Activated CD8-positive, alpha-beta memory T cell treated with anti-CD3 and anti-CD28 coated beads, Interleukin-2, amount 10 ng/mL, durations not matched to agents 7 days and 5 days (primary cell): ENCODE results near the gene COX6B2. TPM values are rescaled to one million over a fixed set of nuclear protein-coding genes. Genes with fewer than 3 reads are reported as not detected.
A peak's percentile ranks its signal among the peaks of the same experiment; 100 is the strongest.

Experiments
- ATAC-seq: fragments of 150-1000 bp; cut with Tn5 transposase; one replicate; pipeline ENCODE4 v1.10.0; 2021; ENCODE audit warnings: moderate library complexity
- CTCF ChIA-PET: fragments of 350-600 bp; sonication (Branson Sonifier 250); formaldehyde crosslinking; loops from one replicate; lab custom pipeline; 2021; ENCODE audit warnings: antibody characterized with exemption; lab: Charles Lee
- DNase-seq: peaks from one replicate; pipeline ENCODE4 v3.0.0-alpha.2; 2020
- H3K27ac Mint-ChIP-seq: one replicate; pipeline ENCODE4 v1.8.0; 2021; ENCODE audit warnings: mild to moderate bottlenecking, mixed read lengths
- H3K27me3 Mint-ChIP-seq: one replicate; pipeline ENCODE4 v1.8.0; 2021; ENCODE audit warnings: mixed read lengths
- H3K36me3 Mint-ChIP-seq: one replicate; pipeline ENCODE4 v1.8.0; 2021; ENCODE audit warnings: mild to moderate bottlenecking, mixed read lengths
- H3K4me1 Mint-ChIP-seq: one replicate; pipeline ENCODE4 v1.8.0; 2021; ENCODE audit warnings: mixed read lengths
- H3K4me3 Mint-ChIP-seq: one replicate; pipeline ENCODE4 v1.8.0; 2021; ENCODE audit warnings: mild to moderate bottlenecking, moderate library complexity, mixed read lengths
- H3K9me3 Mint-ChIP-seq: one replicate; pipeline ENCODE4 v1.8.0; 2022; ENCODE audit warnings: low read depth, mixed read lengths
- total RNA-seq, 2 experiments: library from RNA; stranded (reverse); gene quantifications; one replicate each; pipeline ENCODE4 v1.2.3, GENCODE V29; 2021

COX6B2 gene
- total RNA-seq, 2 experiments from 2014 or later: 0.19 to 2.0 TPM

GRCh38 chr19:55387736-55388497, 33.4 kb upstream of the COX6B2 start:
- ATAC-seq: no peak
- no peak for DNase-seq
- Mint-ChIP-seq H3K27me3 (no peaks in the 10 kb centered on the region), H3K9me3 (no peaks in the 10 kb centered on the region), H3K27ac (peak overlapping the region; percentile 96), H3K4me1 (peaks cover 45% of the 10 kb centered on the region), H3K36me3 (peaks cover 43% of the 10 kb centered on the region), H3K4me3 (peak overlapping the region; percentile 96)
- CTCF ChIA-PET: interaction anchor here (1.0 to 2.0 kb wide), 7 partner anchors 16 to 222 kb away, joined by 3 to 10 read pairs (median 5); partner anchors contain the start of genes DNAAF3 and KMT5C

DNA sequence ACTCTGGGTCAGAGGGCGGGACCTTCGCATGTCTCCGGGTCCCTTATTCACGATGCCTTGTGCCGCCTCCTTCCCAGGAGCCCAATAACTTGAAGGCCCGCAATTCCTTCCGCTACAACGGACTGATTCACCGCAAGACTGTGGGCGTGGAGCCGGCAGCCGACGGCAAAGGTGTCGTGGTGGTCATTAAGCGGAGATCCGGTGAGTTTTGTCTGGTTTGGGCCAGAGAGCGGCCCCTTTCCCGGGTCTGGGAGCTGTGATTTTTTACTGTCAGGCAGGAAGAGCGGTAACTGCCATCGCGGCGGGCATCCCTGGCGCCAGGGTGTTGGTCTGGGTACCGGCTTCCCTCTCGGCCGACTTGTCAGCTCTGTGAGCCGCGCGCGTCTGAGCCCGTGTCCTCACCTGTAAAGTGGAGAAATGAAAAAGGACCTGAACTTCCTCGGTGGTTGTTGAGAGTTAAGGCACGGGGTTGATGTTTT, 32.0 kb upstream of the COX6B2 start:
- H3K4me1 Mint-ChIP-seq: peaks cover 59% of the 10 kb centered on the region
- no peaks in the 10 kb centered on the region for H3K27me3 Mint-ChIP-seq
- H3K9me3 Mint-ChIP-seq: no peaks in the 10 kb centered on the region
- ATAC-seq: no peak
- peak overlapping the region; percentile 96 for H3K4me3 Mint-ChIP-seq
- DNase-seq: no peak
- H3K36me3 Mint-ChIP-seq: peaks cover 53% of the 10 kb centered on the region
- CTCF ChIA-PET: interaction anchor here (2.0 kb wide), 2 partner anchors 48 to 118 kb away, joined by 5 to 10 read pairs; partner anchors contain the start of gene KMT5C
- H3K27ac Mint-ChIP-seq: peak overlapping the region; percentile 96

DNA sequence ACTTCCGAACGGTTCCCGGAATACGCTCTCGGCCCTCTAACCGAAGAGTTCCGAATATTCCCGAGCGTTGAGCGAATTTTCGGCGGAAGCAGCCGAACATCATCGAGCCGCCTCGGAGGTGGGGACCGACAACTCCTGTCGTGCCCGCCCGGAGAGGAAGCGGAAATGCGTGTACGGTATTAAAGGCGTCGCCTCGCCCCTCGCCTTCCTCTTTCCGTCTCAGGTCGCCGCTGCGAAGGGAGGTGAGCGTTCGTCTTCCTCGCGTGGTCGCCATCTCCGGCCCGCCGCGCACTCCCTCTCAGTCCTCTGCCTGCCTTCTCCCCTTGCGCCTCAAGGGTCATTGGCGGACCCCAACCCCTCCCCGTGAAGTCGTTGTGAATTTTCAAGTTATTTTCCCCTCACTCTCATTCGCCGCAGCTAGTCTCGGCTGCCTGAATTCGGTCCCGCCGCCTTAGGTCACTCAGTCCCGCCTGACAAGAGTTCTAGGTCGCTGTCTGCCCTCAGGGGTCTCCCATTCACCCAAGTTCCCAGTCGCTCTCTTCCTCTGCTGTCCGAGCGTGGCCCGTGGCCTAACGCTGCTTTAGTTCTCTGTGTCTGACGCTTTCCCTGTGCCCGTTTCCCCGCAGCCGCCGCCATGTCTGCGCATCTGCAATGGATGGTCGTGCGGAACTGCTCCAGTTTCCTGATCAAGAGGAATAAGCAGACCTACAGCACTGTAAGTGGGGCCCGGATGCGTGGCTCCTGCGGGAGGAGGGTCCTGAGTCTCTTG, 31.4 kb upstream of the COX6B2 start, which contains the start of gene RPL28:
Gene RPL28 (plus strand): TSS at position 209 of the 769 bp plus-strand sequence. CDS start 426 bp downstream, at position 635.
- Mint-ChIP-seq H3K4me3 (peak within 1 kb of the TSS; percentile 96), H3K4me1 (peaks cover 61% of the 10 kb centered on the region), H3K36me3 (peaks cover 53% of the 10 kb centered on the region), H3K27me3 (no peaks in the 10 kb centered on the region), H3K9me3 (no peaks in the 10 kb centered on the region), H3K27ac (peak within 1 kb of the TSS; percentile 96)
- CTCF ChIA-PET: interaction anchor here (2.0 kb wide), 1 partner anchor 118 kb away, joined by 10 read pairs; no protein-coding TSS in a partner anchor
- DNase-seq (peak; percentile 99), ATAC-seq (peak; percentile 72)

DNA sequence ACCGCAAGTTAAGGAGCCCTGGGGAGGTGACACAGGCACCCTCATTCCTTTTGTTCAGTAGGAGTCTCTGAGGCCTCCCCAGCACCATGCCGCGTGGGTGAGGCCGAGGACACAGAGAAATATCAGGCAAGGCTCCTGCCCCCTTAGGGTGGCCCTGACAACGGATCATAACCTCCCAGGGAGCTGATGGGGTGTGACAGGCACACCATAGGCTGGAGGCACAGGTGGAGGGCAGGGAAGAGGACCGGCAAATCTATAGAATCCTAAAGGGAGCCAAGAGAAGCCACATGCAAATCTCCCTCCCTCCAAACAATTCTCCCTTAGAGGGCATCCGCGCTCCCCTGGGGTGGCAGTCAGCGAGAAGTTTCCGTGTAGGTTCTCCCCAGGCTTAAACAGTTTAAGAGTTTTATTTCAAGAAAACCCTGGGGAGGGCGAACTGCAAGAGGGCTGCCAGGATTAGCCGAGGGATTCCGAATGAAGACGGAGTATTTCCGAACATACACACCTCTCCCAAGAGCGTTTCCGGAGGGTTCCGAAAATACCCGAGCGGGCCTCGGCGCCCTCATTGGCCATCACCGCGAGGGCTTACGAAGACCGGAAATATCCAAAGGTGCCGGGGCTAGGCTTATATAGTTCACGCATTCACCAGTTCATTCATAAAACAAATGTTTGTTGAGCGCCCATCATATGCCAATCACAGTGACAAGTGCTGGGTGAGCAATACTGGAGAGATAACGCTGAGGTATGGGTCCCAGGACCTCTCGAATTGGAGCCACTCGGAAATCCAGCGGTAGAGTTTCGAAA, 30.6 kb upstream of the COX6B2 start:
- DNase-seq (peak; percentile 99), ATAC-seq (peak; percentile 80)
- H3K9me3 Mint-ChIP-seq: no peaks in the 10 kb centered on the region
- peak overlapping the region; percentile 96 for H3K4me3 Mint-ChIP-seq
- H3K27ac Mint-ChIP-seq: peak overlapping the region; percentile 96
- peaks cover 58% of the 10 kb centered on the region for H3K4me1 Mint-ChIP-seq
- no peaks in the 10 kb centered on the region for H3K27me3 Mint-ChIP-seq
- CTCF ChIA-PET: interaction anchor here (1.1 to 3.4 kb wide), 10 partner anchors 33 to 244 kb away, joined by 3 to 58 read pairs (median 15); partner anchors contain the start of gene KMT5C
- peaks cover 53% of the 10 kb centered on the region for H3K36me3 Mint-ChIP-seq

- H3K4me3 Mint-ChIP-seq: peak within 1 kb of the TSS; percentile 96
- H3K27me3 Mint-ChIP-seq: no peaks in the 10 kb centered on the region
- H3K36me3 Mint-ChIP-seq: peaks cover 49% of the 10 kb centered on the region
- CTCF ChIA-PET: interaction anchor here (0.7 to 3.4 kb wide), 19 partner anchors 16 to 243 kb away, joined by 3 to 58 read pairs (median 5); partner anchors contain the start of genes COX6B2, KMT5C and PPP6R1
- H3K27ac Mint-ChIP-seq: peak within 1 kb of the TSS; percentile 96
- H3K9me3 Mint-ChIP-seq: no peaks in the 10 kb centered on the region
- ATAC-seq: peak; percentile 5
- DNase-seq: peak; percentile 61
- H3K4me1 Mint-ChIP-seq: peaks cover 51% of the 10 kb centered on the region
Observed at GRCh38 chr19:55384131-55384919, 29.8 kb upstream of the COX6B2 start, which contains the start of gene TMEM238. TMEM238 (minus strand) TSS chr19:55384292; CDS start chr19:55384259, 33 bp downstream.

DNA sequence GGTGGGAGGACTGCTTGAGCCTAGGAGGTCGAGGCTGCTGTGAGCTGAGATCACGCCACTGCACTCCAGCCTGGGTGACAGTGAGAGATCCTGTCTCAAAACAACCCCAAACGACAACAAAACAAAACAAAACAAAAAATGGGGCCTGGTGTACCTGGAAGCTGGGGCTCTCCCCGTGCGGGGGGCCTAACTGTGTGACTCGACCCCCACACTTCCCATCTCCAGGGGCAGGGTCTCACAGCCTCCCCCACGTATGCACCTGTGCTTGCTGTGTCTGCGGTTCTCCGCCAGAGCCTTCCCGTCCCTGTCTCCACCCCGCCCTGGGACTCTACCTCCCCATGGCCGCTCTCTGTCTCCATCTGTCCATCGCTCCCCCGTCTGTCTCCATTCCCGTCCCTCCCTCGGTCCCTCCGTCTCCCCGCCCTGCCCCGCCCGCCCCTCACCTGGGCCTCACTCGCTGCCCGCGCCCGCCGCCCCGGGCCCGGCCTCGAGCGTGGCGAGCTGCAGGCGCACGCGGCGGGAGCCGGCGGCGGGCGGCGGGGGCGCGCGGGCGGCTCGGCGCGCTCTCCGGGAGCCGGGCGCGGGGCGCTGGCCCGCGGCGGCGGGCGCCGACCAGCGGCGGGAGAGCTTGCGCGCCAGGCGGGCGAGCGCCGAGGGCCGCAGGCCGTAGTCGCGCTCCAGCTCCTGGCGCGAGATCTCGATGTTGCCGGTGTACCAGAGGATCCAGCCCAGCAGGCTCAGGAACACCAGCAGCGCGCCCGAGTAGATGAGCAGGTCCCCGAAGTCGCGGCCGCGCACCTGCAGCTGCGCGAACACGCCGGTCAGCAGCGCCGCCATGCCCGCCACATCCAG, 29.0 kb upstream of the COX6B2 start:
- Mint-ChIP-seq H3K4me1 (peaks cover 45% of the 10 kb centered on the region), H3K36me3 (peaks cover 43% of the 10 kb centered on the region), H3K9me3 (no peaks in the 10 kb centered on the region), H3K27me3 (no peaks in the 10 kb centered on the region), H3K4me3 (peak overlapping the region; percentile 88), H3K27ac (peak overlapping the region; percentile 93)
- ATAC-seq (peak; percentile 9), DNase-seq (peak; percentile 75)
- CTCF ChIA-PET: interaction anchor here (0.9 to 3.4 kb wide), 20 partner anchors 15 to 242 kb away, joined by 3 to 58 read pairs (median 5); partner anchors contain the start of genes COX6B2, HSPBP1, KMT5C and PPP6R1

GRCh38 chr19:55382522-55383054, 28.1 kb upstream of the COX6B2 start:
- no peaks in the 10 kb centered on the region for H3K9me3 Mint-ChIP-seq
- no peaks in the 10 kb centered on the region for H3K27me3 Mint-ChIP-seq
- peaks cover 36% of the 10 kb centered on the region for H3K4me1 Mint-ChIP-seq
- ATAC-seq (no peak), DNase-seq (no peak)
- peak overlapping the region; percentile 93 for H3K27ac Mint-ChIP-seq
- H3K4me3 Mint-ChIP-seq: peak overlapping the region; percentile 88
- peaks cover 34% of the 10 kb centered on the region for H3K36me3 Mint-ChIP-seq
- CTCF ChIA-PET: interaction anchor here (1.1 to 3.4 kb wide), 10 partner anchors 25 to 241 kb away, joined by 3 to 58 read pairs (median 15); partner anchors contain the start of genes COX6B2, HSPBP1, KMT5C and UBE2S

DNA sequence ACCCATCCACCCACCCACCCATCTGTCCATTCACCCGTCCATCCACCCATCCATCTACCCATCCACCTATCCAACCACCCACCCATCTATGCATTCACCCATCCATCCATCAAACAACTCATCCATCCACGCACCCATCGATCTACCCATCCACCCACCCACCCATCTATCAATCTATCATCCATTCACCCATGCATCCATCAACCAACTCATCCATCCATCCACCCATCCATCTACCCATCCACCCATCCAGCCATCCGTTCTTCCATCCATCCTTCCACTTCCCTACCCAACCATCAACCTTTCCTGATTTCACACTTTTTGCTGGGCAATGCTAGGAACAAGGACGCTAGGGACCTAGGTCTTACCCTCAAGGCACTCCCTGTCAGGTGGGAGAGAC, 27.5 kb upstream of the COX6B2 start:
- DNase-seq: no peak
- CTCF ChIA-PET: interaction anchor here (1.5 to 3.4 kb wide), 3 partner anchors 80 to 102 kb away, joined by 5 to 58 read pairs (median 26); partner anchors contain the start of gene HSPBP1
- H3K4me1 Mint-ChIP-seq: peaks cover 31% of the 10 kb centered on the region
- no peak overlapping the region for H3K27ac Mint-ChIP-seq
- H3K36me3 Mint-ChIP-seq: peaks cover 28% of the 10 kb centered on the region
- no peaks in the 10 kb centered on the region for H3K9me3 Mint-ChIP-seq
- no peaks in the 10 kb centered on the region for H3K27me3 Mint-ChIP-seq
- peak overlapping the region; percentile 88 for H3K4me3 Mint-ChIP-seq
- ATAC-seq: no peak

DNA sequence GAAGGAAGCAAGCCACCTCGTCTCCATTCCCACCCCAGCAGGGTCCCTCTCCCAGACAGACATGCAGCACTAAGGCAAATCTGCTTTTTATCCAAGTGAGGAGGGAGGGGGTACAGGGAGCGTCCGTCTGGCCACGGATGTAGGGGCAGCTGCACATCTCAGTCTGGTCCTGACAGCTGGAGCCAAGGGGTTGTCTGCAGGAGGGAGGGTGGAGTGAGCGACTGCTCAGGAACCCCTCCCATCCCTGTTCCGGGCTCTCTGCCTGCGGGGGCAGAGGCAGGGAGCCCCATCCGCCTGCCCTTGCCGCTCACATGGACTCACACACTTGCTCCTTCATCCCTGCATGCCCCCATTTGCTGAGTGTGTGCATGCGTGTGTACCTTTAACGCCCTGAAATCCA, 24.7 kb upstream of the COX6B2 start:
- ATAC-seq (no peak), DNase-seq (no peak)
- H3K4me1 Mint-ChIP-seq: peaks cover 22% of the 10 kb centered on the region
- peaks cover 15% of the 10 kb centered on the region for H3K36me3 Mint-ChIP-seq
- no peaks in the 10 kb centered on the region for H3K9me3 Mint-ChIP-seq
- no peak overlapping the region for H3K27ac Mint-ChIP-seq
- no peak overlapping the region for H3K4me3 Mint-ChIP-seq
- CTCF ChIA-PET: no interaction called here
- H3K27me3 Mint-ChIP-seq: no peaks in the 10 kb centered on the region

DNA sequence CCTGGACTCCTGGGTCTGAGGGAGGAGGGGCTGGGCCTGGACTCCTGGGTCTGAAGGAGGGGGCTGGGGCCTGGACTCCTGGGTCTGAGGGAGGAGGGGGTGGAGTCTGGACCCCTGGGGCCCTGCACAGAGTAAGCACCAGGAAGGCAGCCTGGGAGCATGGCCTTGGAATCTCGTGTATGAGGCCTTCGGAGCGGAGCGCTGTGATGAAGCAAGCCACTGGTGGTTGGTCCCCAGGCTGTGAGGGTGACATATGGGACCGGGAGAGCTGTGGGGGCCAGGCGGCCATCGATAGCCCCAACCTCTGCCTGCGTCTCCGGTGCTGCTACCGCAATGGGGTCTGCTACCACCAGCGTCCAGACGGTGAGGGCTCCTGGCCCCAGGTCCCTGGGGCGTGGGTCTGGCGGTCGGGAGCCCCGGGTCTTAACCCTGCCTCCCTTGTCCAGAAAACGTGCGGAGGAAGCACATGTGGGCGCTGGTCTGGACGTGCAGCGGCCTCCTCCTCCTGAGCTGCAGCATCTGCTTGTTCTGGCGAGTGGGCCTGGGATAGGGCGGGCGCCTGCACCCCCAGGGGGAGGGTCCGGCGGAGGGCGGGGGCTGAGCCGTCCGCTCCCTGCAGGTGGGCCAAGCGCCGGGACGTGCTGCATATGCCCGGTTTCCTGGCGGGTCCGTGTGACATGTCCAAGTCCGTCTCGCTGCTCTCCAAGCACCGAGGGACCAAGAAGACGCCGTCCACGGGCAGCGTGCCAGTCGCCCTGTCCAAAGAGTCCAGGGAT, 23.0 kb upstream of the COX6B2 start:
- ATAC-seq (no peak), DNase-seq (no peak)
- Mint-ChIP-seq H3K36me3 (peaks cover 15% of the 10 kb centered on the region), H3K27me3 (peaks cover 6% of the 10 kb centered on the region), H3K4me1 (peaks cover 16% of the 10 kb centered on the region), H3K27ac (no peak overlapping the region), H3K4me3 (no peak overlapping the region), H3K9me3 (no peaks in the 10 kb centered on the region)
- CTCF ChIA-PET: interaction anchor here (0.5 kb wide), 1 partner anchor 129 kb away, joined by 3 read pairs; no protein-coding TSS in a partner anchor
